Spleen (tissue), 11 donors: ENCODE measurements around the gene TDRD9. TPM values are rescaled to one million over a fixed set of nuclear protein-coding genes. Genes with fewer than 3 reads are reported as not detected.

Experiments used
- DNase-seq: peaks from one replicate; pipeline ENCODE4 v3.0.0-alpha.2; 2020
- H3K27ac ChIP-seq, 8 donors: fragments of 200-600 bp; sonication (generic) in 7 of 8; 1 replicate in 4 of 8; 2 replicates in 4 of 8; pipeline versions ENCODE4 v1.5.0 to v1.8.0; 2016 to 2021; ENCODE audit warnings: inconsistent platforms in 4 of 8, mild to moderate bottlenecking in 4 of 8, moderate library complexity in 1 of 8
- H3K27me3 ChIP-seq, 7 donors: fragments of 200-600 bp; sonication (generic) in 6 of 7; replicated peaks in 1 of 7; 1 replicate in 4 of 7; 2 replicates in 3 of 7; pipeline versions ENCODE4 v1.5.0 to v1.8.0; 2016 to 2021; ENCODE audit warnings: inconsistent platforms in 3 of 7, mild to moderate bottlenecking in 1 of 7
- H3K36me3 ChIP-seq, 6 donors: fragments of 200-600 bp; sonication (generic) in 5 of 6; 1 replicate in 4 of 6; 2 replicates in 2 of 6; pipeline versions ENCODE4 v1.5.0 to v1.8.0; 2016 to 2021; ENCODE audit warnings: inconsistent platforms in 2 of 6
- H3K4me1 ChIP-seq, 6 donors: fragments of 200-600 bp; sonication (generic) in 5 of 6; 1 replicate in 3 of 6; 2 replicates in 3 of 6; pipeline versions ENCODE4 v1.5.0 to v1.8.0; 2016 to 2021; ENCODE audit warnings: inconsistent platforms in 3 of 6
- H3K4me3 ChIP-seq, 8 donors: fragments of 200-600 bp; sonication (generic) in 7 of 8; 1 replicate in 4 of 8; 2 replicates in 4 of 8; pipeline versions ENCODE4 v1.5.0 to v1.8.0; 2016 to 2021; ENCODE audit warnings: inconsistent platforms in 4 of 8, mild to moderate bottlenecking in 4 of 8, moderate library complexity in 2 of 8
- H3K9me3 ChIP-seq, 8 donors: fragments of 200-600 bp; sonication (generic) in 7 of 8; 1 replicate in 4 of 8; 2 replicates in 4 of 8; pipeline versions ENCODE4 v1.5.0 to v1.8.0; 2016 to 2021; ENCODE audit warnings: inconsistent platforms in 4 of 8
- POLR2A ChIP-seq, 3 donors: fragments of 450-650 bp; IDR thresholded peaks; one replicate each; pipeline ENCODE4 v1.5.1; 2017; ENCODE audit warnings: antibody characterized with exemption in 3 of 3, mild to moderate bottlenecking in 1 of 3
- POLR2AphosphoS5 ChIP-seq, 3 donors: sonication (generic); formaldehyde crosslinking; IDR thresholded peaks; one replicate each; pipeline ENCODE4 v1.5.1; 2017; ENCODE audit warnings: antibody characterized with exemption in 3 of 3
- WGBS, 5 donors: extraction: QIAGEN DNeasy Blood & Tissue Kit in 3 of 5; methylation state at CpG; one replicate each; pipeline versions ENCODE4 v1.1.5 to v1.1.7; 2013 to 2018; 5-methylcytosine and 5-hydroxymethylcytosine counted together
- intact Hi-C: fragments of 100-400 bp; cut with DNase I; formaldehyde crosslinking; loops from one replicate; pipeline ENCODE4 v1.15.0; 2023; ENCODE audit warnings: low total_unique reads
- polyA plus RNA-seq, 3 donors: library from polyadenylated mRNA; stranded (reverse); fragments of 200-250 nt; gene quantifications; one replicate each; pipeline ENCODE4 v1.2.1, GENCODE V29; 2013
- total RNA-seq, 7 donors: library from RNA; depleted of rRNA in 3 of 7; stranded (reverse); fragments of >200 nt in 3 of 7; fragmentation: NEBNext Ultra II Directional in 4 of 7; extraction: Animal tissue kit (Norgen Biotek cat#: 25700) in 4 of 7; gene quantifications; one replicate each; pipeline versions ENCODE4 v1.1.0 to v1.2.1, GENCODE V29; 2016 to 2021
- TF ChIP-seq, protein P1 (sequence below), 11 experiments: fragments of 200-600 bp in 7 of 11; fragments of 450-650 bp in 4 of 11; sonication (generic) in 4 of 11; IDR thresholded peaks in 8 of 11; conservative IDR thresholded peaks in 3 of 11; 1 replicate in 7 of 11; 2 replicates in 4 of 11; pipeline versions ENCODE4 v1.4.0 to v1.8.0; 2016 to 2021; ENCODE audit warnings: antibody characterized with exemption in 11 of 11, inconsistent platforms in 4 of 11, mild to moderate bottlenecking in 1 of 11
- donor health status: healthy with polysubstance abuse.
- donor health status: DM: no; HTN: no; CAD: no; lungs with moderate emphysema.
- donor health status: DM: no; HTN: no; CAD: no.
- donor health status: Bipolar disorder and iron deficiency.
- donor health status: healthy.
- donor health status: DM: no; HTN: no; CAD: no.
- donor health status: DM: yes; HTN: yes; CAD: no.

TDRD9 gene
- total and polyA plus RNA-seq, 10 donors: 0.70 to 18.7 (median 8.0) TPM

DNA sequence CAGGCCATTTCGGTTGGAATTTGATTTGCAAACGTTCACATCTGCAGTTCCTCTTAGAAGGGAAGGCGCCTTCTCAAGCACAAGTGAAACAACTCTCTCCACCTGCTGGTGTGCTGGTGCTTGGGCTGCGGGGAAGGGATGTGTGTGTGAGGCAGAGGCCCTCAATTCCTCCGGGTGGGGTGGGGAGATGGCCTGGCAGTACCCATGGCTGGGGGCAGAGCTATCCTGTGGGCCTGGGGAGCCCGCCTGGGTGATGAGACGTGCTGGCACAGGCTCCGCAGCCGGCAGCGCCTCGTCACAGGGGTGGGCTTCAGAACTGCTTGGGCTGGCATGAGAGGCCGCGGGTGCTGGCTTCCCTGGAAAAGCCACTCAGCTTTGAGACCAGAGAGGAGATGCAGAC, 28.9 kb upstream of the TDRD9 start:
- DNase-seq: no peak
- no peak overlapping the region for H3K27ac ChIP-seq
- peaks cover 0 to 19% (median 7%) of the 10 kb centered on the region in 6 donors for H3K4me1 ChIP-seq
- intact Hi-C loops: no loop called here
- WGBS, 5 donors: 43 to 75% (median 71%) methylated on average over 5 to 13 of the region's 13 CpGs
- TF ChIP-seq, protein P1, sequence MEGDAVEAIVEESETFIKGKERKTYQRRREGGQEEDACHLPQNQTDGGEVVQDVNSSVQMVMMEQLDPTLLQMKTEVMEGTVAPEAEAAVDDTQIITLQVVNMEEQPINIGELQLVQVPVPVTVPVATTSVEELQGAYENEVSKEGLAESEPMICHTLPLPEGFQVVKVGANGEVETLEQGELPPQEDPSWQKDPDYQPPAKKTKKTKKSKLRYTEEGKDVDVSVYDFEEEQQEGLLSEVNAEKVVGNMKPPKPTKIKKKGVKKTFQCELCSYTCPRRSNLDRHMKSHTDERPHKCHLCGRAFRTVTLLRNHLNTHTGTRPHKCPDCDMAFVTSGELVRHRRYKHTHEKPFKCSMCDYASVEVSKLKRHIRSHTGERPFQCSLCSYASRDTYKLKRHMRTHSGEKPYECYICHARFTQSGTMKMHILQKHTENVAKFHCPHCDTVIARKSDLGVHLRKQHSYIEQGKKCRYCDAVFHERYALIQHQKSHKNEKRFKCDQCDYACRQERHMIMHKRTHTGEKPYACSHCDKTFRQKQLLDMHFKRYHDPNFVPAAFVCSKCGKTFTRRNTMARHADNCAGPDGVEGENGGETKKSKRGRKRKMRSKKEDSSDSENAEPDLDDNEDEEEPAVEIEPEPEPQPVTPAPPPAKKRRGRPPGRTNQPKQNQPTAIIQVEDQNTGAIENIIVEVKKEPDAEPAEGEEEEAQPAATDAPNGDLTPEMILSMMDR (IDR thresholded peaks at IDR 0.05 in 8 of 11, conservative IDR thresholded peaks at IDR 0.05 in 3 of 11): no peak
- TF ChIP-seq POLR2AphosphoS5 (IDR thresholded peaks at IDR 0.05) (no peak), POLR2A (IDR thresholded peaks at IDR 0.05) (no peak)
- no peaks in the 10 kb centered on the region for H3K27me3 ChIP-seq
- no peak overlapping the region for H3K4me3 ChIP-seq
- H3K9me3 ChIP-seq: no peaks in the 10 kb centered on the region
- no peaks in the 10 kb centered on the region for H3K36me3 ChIP-seq

DNA sequence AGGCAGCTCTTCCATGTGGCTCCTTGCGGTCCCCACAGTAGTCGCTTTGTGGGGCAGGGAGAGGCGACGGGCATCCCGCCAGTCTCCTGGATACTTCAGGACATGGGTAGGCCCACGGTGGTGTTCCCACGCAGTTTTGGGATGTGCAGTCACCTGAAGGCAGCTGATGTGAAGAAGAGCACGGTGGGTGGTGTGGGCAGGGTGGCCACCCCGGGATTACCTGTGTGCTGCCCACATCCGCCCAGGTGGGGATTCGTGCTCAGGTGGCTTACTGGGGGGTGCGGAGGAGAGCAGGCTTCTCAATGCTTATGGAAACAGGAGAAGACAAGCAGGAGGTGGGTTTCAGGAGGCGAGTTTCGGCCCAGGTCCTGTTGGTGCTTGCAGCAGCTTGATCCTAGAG, 28.4 kb upstream of the TDRD9 start:
- Histone ChIP-seq H3K9me3 (no peaks in the 10 kb centered on the region), H3K4me3 (no peak overlapping the region), H3K4me1 (peaks cover 0 to 19% (median 7%) of the 10 kb centered on the region in 6 donors), H3K27me3 (no peaks in the 10 kb centered on the region), H3K36me3 (no peaks in the 10 kb centered on the region), H3K27ac (no peak overlapping the region)
- TF ChIP-seq POLR2AphosphoS5 (IDR thresholded peaks at IDR 0.05) (no peak), POLR2A (IDR thresholded peaks at IDR 0.05) (no peak)
- TF ChIP-seq, protein P1 (IDR thresholded peaks at IDR 0.05 in 8 of 11, conservative IDR thresholded peaks at IDR 0.05 in 3 of 11): no peak
- WGBS, 5 donors: 93 to 96% (median 94%) methylated on average over 14 of the region's 14 CpGs
- no peak for DNase-seq
- intact Hi-C loops: no loop called here

DNA sequence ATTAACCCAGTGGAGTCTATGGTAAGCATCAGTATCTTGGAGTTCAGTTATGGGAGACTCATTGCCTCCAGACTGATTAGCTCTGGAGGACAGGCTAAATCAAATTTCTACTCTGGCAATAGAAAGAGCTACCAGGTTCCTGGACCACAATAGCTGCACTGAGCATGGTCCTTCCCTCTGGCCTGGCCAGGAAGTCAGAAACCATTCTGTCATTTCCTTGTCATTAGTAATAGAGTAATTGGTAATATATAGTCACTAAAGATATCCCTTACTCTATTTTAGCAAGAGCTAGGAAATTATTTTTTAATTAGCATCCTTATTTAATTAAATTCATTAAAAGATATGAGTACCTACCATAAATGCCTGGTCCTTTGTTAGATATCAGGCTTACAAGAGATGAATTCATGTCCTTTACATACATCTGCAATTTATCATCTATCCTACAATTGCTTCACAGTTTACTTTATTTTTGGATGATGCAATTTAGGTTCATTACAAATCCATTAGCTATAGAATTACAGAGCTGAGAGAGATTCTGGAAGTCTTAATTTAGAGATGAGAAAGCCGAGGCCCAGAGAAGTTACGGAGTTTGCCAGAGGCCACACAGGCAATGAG, 23.7 kb upstream of the TDRD9 start:
- intact Hi-C loops: no loop called here
- TF ChIP-seq POLR2A (IDR thresholded peaks at IDR 0.05): no peak
- TF ChIP-seq POLR2AphosphoS5 (IDR thresholded peaks at IDR 0.05): no peak
- TF ChIP-seq, protein P1 (IDR thresholded peaks at IDR 0.05 in 8 of 11, conservative IDR thresholded peaks at IDR 0.05 in 3 of 11): no peak
- H3K36me3 ChIP-seq: peaks cover 0 to 10% (median 0%) of the 10 kb centered on the region in 6 donors
- DNase-seq: no peak
- no peaks in the 10 kb centered on the region for H3K27me3 ChIP-seq
- WGBS, 5 donors: 88 to 100% (median 96%) methylated on average over 2 of the region's 2 CpGs
- H3K9me3 ChIP-seq: no peaks in the 10 kb centered on the region
- H3K4me1 ChIP-seq: peaks cover 0 to 26% (median 12%) of the 10 kb centered on the region in 6 donors
- H3K4me3 ChIP-seq: no peak overlapping the region
- no peak overlapping the region for H3K27ac ChIP-seq

DNA sequence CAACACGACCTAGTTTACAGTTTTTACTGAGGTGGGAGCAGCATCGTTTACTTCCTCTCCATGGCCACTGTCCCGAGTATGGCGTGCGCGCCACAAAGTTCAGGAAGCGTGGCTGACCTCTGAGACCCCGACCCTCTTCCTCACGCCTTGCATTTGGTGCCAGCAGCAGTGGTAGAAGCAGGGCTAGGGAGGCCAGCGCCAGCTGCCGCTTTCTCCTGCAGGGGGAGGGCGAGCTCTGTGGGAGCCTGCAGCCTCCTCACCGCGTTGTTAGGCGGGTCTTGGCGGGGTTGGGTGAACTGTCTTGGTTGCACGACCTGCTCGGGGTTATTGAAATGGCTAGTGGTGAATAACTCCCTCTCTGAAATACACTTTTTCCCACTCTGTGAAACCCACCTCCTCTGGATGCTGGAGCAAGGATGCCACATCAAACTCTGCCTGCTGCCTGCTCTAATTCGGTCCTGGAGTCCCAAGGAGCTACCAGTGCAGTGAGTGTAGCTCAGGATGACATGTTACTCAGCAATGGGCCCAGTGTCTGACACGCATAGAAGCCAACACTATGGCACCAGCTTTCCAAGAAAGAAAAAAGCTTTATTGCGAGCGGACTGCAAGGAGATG, 22.3 kb upstream of the TDRD9 start:
- Histone ChIP-seq H3K4me3 (no peak overlapping the region), H3K9me3 (no peaks in the 10 kb centered on the region), H3K27ac (no peak overlapping the region), H3K36me3 (peaks cover 0 to 16% (median under 1%) of the 10 kb centered on the region in 6 donors), H3K27me3 (no peaks in the 10 kb centered on the region), H3K4me1 (peaks cover 8 to 37% (median 20%) of the 10 kb centered on the region in 6 donors)
- DNase-seq: peak; percentile 69
- intact Hi-C loops: no loop called here
- WGBS, 5 donors: 26 to 35% (median 31%) methylated on average over 21 to 22 of the region's 22 CpGs
- TF ChIP-seq, protein P1 (IDR thresholded peaks at IDR 0.05 in 8 of 11, conservative IDR thresholded peaks at IDR 0.05 in 3 of 11): no peak
- TF ChIP-seq POLR2A (IDR thresholded peaks at IDR 0.05) (no peak), POLR2AphosphoS5 (IDR thresholded peaks at IDR 0.05) (no peak)
